ENCODE data around the gene KAT2A.

The KAT2A gene

GRCh38 chr17:42118126-42118510 lies 3.0 kb downstream of the KAT2A start:
- no peak overlapping the region for H3K27ac ChIP-seq (ENCODE audit: extremely low read depth, low read depth, low read length)
- TF ChIP-seq PRDM10 (tag by site-specific recombination; IDR thresholded peaks at IDR 0.05), result peak; percentile 85
- no peak for TF ChIP-seq ZNF555 (tag by site-specific recombination; conservative IDR thresholded peaks at IDR 0.05)
- CTCF ChIA-PET, result interaction anchor here (0.6 to 17.1 kb wide), 23 partner anchors 10 to 289 kb away, joined by 3 to 260 read pairs (median 5); partner anchors contain the start of genes CNP, DNAJC7, KCNH4 and NKIRAS2
- no peaks in the 10 kb centered on the region for H3K9me3 ChIP-seq (ENCODE audit: control insufficient read depth, insufficient read depth, low read depth, low read length)
- no peak overlapping the region for H3K4me3 ChIP-seq (ENCODE audit: low read depth, low read length)
- POLR2A ChIA-PET, result interaction anchor here (0.5 to 1.1 kb wide), 4 partner anchors 64 to 289 kb away, joined by 3 to 22 read pairs (median 10); no protein-coding TSS in a partner anchor
- peaks cover 4% of the 10 kb centered on the region; the same call in 1 of the 2 replicates for H3K4me1 ChIP-seq (ENCODE audit: control insufficient read depth, insufficient read depth, low read length)
- H3K36me3 ChIP-seq (ENCODE audit: control insufficient read depth in 2 of 2, insufficient read depth in 1 of 2, low read length in 2 of 2), result peaks cover 9 to 69% of the 10 kb centered on the region in 2 experiments; a peak in 2 of 3 replicates

- TF ChIP-seq BCL11A (tag by site-specific recombination; IDR thresholded peaks at IDR 0.05; ENCODE audit: low read depth) (peak; percentile 97), ZNF10 (tag by site-specific recombination; IDR thresholded peaks at IDR 0.05) (no peak), ZNF621 (tag by site-specific recombination; IDR thresholded peaks at IDR 0.05) (no peak), ZNF596 (tag by site-specific recombination; IDR thresholded peaks at IDR 0.05) (0 out of 2 replicates have a peak, but pooled peaks have one; percentile 25), ZNF449 (tag by site-specific recombination; IDR thresholded peaks at IDR 0.05) (peak; percentile 72; the same call in 1 of the 2 replicates), HIC1 (tag by site-specific recombination; IDR thresholded peaks at IDR 0.05) (no peak), EGR2 (tag by site-specific recombination; IDR thresholded peaks at IDR 0.05; ENCODE audit: low read depth) (no peak), ZNF157 (tag by site-specific recombination; IDR thresholded peaks at IDR 0.05) (no peak), PATZ1 (tag by site-specific recombination; IDR thresholded peaks at IDR 0.05) (0 out of 2 replicates have a peak, but pooled peaks have one; percentile 12), BCL11B (tag by site-specific recombination; IDR thresholded peaks at IDR 0.05; ENCODE audit: low read depth) (peak; percentile 96)
- CTCF ChIA-PET, result interaction anchor here (0.5 to 17.1 kb wide), 23 partner anchors 10 to 1782 kb away, joined by 3 to 260 read pairs (median 5); partner anchors contain the start of genes CNP, DNAJC7, KCNH4 and NKIRAS2
- Histone ChIP-seq H3K36me3 (ENCODE audit: control insufficient read depth in 2 of 2, insufficient read depth in 1 of 2, low read length in 2 of 2) (peaks cover 9 to 66% of the 10 kb centered on the region in 2 experiments; a peak in 2 of 3 replicates), H3K9me3 (ENCODE audit: control insufficient read depth, insufficient read depth, low read depth, low read length) (no peaks in the 10 kb centered on the region), H3K4me3 (ENCODE audit: low read depth, low read length) (no peak overlapping the region), H3K4me1 (ENCODE audit: control insufficient read depth, insufficient read depth, low read length) (peaks cover 4% of the 10 kb centered on the region; the same call in 1 of the 2 replicates), H3K27ac (ENCODE audit: extremely low read depth, low read depth, low read length) (no peak overlapping the region)
- POLR2A ChIA-PET, result interaction anchor here (0.5 to 1.1 kb wide), 4 partner anchors 64 to 289 kb away, joined by 3 to 22 read pairs (median 10); no protein-coding TSS in a partner anchor
Measured at GRCh38 chr17:42117397-42118125, 3.6 kb downstream of the KAT2A start.
